Fibroblast of lung (primary cell): Measurements from ENCODE around the gene ITIH1. TPM values are rescaled to one million over a fixed set of nuclear protein-coding genes. Genes with fewer than 3 reads are reported as not detected.

ENCODE experiments used
- DNase-seq, 2 donors: peaks; one replicate each; pipeline versions ENCODE4 v3.0.0 to v3.0.0-alpha.2; 2010; ENCODE audit warnings: low read depth in 2 of 2
- H2AFZ ChIP-seq: 2 replicates; pipeline ENCODE4 v1.5.1; 2012; ENCODE audit warnings: low read length, control low read depth, inconsistent platforms
- H3K27ac ChIP-seq: 2 replicates; pipeline ENCODE4 v1.5.1; 2011; ENCODE audit warnings: low read length, control low read depth; ENCODE audit not compliant: insufficient read depth
- H3K27me3 ChIP-seq: 2 replicates; pipeline ENCODE4 v1.5.1; 2011; ENCODE audit warnings: mild to moderate bottlenecking, low read length; ENCODE audit not compliant: control insufficient read depth, insufficient read depth
- H3K36me3 ChIP-seq: 2 replicates; pipeline ENCODE4 v1.5.1; 2011; ENCODE audit warnings: low read length; ENCODE audit not compliant: control insufficient read depth, insufficient read depth
- H3K4me1 ChIP-seq: 2 replicates; pipeline ENCODE4 v1.5.1; 2011; ENCODE audit warnings: low read length; ENCODE audit not compliant: control insufficient read depth, insufficient read depth; ENCODE audit errors: extremely low read depth
- H3K4me2 ChIP-seq: 2 replicates; pipeline ENCODE4 v1.5.1; 2011; ENCODE audit warnings: low read length, control low read depth; ENCODE audit not compliant: insufficient read depth; ENCODE audit errors: extremely low read depth
- H3K4me3 ChIP-seq, 4 experiments: fragments of 200-600 bp in 1 of 4; sonication (generic) in 1 of 4; replicated peaks in 1 of 4; 2 replicates each; pipeline ENCODE4 v1.5.1; 2011 to 2016; ENCODE audit warnings: low read length in 4 of 4, low read depth in 3 of 4, mild to moderate bottlenecking in 3 of 4, control low read depth in 2 of 4, inconsistent platforms in 1 of 4, mixed read lengths in 1 of 4; ENCODE audit not compliant: insufficient read depth in 1 of 4; ENCODE audit errors: control extremely low read depth in 1 of 4
- H3K79me2 ChIP-seq: 2 replicates; pipeline ENCODE4 v1.5.1; 2012; ENCODE audit warnings: mild to moderate bottlenecking, low read length, inconsistent platforms; ENCODE audit not compliant: control insufficient read depth, insufficient read depth
- H3K9ac ChIP-seq: 2 replicates; pipeline ENCODE4 v1.5.1; 2011; ENCODE audit warnings: mild to moderate bottlenecking, low read length, control low read depth; ENCODE audit not compliant: insufficient read depth
- H3K9me3 ChIP-seq: 2 replicates; pipeline ENCODE4 v1.5.1; 2012; ENCODE audit warnings: low read depth, low read length; ENCODE audit not compliant: control insufficient read depth, insufficient read depth
- H4K20me1 ChIP-seq: 2 replicates; pipeline ENCODE4 v1.5.1; 2011; ENCODE audit warnings: low read length; ENCODE audit not compliant: control insufficient read depth, insufficient read depth; ENCODE audit errors: extremely low read depth
- EZH2 ChIP-seq: IDR thresholded peaks from 2 replicates; pipeline ENCODE4 v1.5.1; 2012; ENCODE audit warnings: low read length, control low read depth, mild to moderate bottlenecking; ENCODE audit errors: missing control alignments
- polyA plus RNA-seq, 2 donors: library from polyadenylated mRNA; depleted of rRNA in 1 of 2; stranded (reverse) in 1 of 2; unstranded in 1 of 2; fragments of >200 nt; gene quantifications; 2 replicates each; pipeline ENCODE4 v1.2.1, GENCODE V29; 2011 to 2012; ENCODE audit warnings: missing spikeins in 1 of 2
- total RNA-seq: library from RNA; depleted of rRNA; stranded (reverse); fragments of >200 nt; gene quantifications from 2 replicates; pipeline ENCODE4 v1.2.1, GENCODE V29; 2014
- TF ChIP-seq, protein P1 (sequence below), 2 donors: IDR thresholded peaks in 1 of 2; conservative IDR thresholded peaks in 1 of 2; 1 replicate in 1 of 2; 2 replicates in 1 of 2; pipeline ENCODE4 v1.5.1; 2011 to 2012; ENCODE audit warnings: low read length in 2 of 2, control low read depth in 1 of 2, inconsistent platforms in 1 of 2, low read depth in 1 of 2, mild to moderate bottlenecking in 1 of 2

ITIH1 gene
- total and polyA plus RNA-seq, 2 donors (not counting 1 experiment from before 2014, with no cell fraction given) = not detected

DNA sequence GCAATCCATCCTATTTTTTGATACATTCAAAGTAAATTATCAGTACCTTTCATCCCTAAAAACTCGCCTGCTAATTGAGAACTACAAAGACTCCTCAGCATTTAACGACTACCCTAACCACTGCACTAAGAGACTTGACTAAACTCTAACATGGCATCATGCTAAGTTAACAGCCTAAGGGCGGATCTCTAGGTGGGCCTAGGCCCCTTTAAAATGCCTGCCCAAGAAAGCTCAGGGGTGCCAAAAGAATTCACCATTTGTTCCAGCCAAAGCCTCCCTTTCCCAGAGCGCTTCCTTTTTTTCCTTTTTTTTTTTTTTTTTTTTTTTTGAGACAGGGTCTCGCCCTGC is 6.1 kb upstream of the ITIH1 start:
- Histone ChIP-seq H3K36me3 (no peaks in the 10 kb centered on the region), H3K79me2 (peaks cover 2% of the 10 kb centered on the region), H3K9ac (peak overlapping the region; percentile 74), H3K9me3 (no peaks in the 10 kb centered on the region), H3K27me3 (no peaks in the 10 kb centered on the region), H3K4me2 (peak overlapping the region; percentile 83), H3K27ac (peak overlapping the region; percentile 75), H2AFZ (peak overlapping the region; percentile 99), H3K4me3 (peak overlapping the region; percentile 73 to 92 (median 82)), H4K20me1 (no peaks in the 10 kb centered on the region), H3K4me1 (no peaks in the 10 kb centered on the region)
- no peak for DNase-seq
- no peak for TF ChIP-seq EZH2
- TF ChIP-seq, protein P1, sequence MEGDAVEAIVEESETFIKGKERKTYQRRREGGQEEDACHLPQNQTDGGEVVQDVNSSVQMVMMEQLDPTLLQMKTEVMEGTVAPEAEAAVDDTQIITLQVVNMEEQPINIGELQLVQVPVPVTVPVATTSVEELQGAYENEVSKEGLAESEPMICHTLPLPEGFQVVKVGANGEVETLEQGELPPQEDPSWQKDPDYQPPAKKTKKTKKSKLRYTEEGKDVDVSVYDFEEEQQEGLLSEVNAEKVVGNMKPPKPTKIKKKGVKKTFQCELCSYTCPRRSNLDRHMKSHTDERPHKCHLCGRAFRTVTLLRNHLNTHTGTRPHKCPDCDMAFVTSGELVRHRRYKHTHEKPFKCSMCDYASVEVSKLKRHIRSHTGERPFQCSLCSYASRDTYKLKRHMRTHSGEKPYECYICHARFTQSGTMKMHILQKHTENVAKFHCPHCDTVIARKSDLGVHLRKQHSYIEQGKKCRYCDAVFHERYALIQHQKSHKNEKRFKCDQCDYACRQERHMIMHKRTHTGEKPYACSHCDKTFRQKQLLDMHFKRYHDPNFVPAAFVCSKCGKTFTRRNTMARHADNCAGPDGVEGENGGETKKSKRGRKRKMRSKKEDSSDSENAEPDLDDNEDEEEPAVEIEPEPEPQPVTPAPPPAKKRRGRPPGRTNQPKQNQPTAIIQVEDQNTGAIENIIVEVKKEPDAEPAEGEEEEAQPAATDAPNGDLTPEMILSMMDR (conservative IDR thresholded peaks at IDR 0.05 in 1 of 2, IDR thresholded peaks at IDR 0.05 in 1 of 2; ENCODE audit: low read depth in 1 of 2, low read length in 2 of 2) = no peak

DNA sequence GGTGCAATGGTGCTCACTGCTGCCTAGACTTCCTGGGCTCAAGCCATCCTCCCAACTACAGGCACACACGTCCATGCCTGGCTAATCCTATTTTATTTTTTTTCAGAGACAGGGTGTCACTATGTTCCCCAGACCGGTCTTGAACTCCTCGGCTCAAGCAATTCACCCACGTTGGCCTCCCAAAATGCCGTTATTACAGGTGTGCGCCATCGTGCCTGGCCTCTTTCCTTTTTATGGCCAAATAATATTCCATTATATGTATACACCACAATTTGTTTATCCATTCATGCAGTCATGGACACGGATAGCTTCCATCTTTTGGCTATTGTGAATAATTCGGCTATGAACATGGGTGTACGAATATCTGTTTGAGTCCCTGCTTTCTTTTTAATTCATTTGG is 5.7 kb upstream of the ITIH1 start:
- Histone ChIP-seq H3K9ac (no peak overlapping the region), H3K79me2 (peaks cover 2% of the 10 kb centered on the region), H3K27ac (no peak overlapping the region), H3K36me3 (no peaks in the 10 kb centered on the region), H3K9me3 (no peaks in the 10 kb centered on the region), H3K4me1 (no peaks in the 10 kb centered on the region), H4K20me1 (no peaks in the 10 kb centered on the region), H2AFZ (peak overlapping the region; percentile 99), H3K27me3 (no peaks in the 10 kb centered on the region), H3K4me2 (peak overlapping the region; percentile 83), H3K4me3 (peak overlapping the region in 1 of 4 experiments; percentile 81)
- TF ChIP-seq EZH2 = no peak
- TF ChIP-seq, protein P1 (conservative IDR thresholded peaks at IDR 0.05 in 1 of 2, IDR thresholded peaks at IDR 0.05 in 1 of 2; ENCODE audit: low read depth in 1 of 2, low read length in 2 of 2) = no peak
- no peak for DNase-seq

DNA sequence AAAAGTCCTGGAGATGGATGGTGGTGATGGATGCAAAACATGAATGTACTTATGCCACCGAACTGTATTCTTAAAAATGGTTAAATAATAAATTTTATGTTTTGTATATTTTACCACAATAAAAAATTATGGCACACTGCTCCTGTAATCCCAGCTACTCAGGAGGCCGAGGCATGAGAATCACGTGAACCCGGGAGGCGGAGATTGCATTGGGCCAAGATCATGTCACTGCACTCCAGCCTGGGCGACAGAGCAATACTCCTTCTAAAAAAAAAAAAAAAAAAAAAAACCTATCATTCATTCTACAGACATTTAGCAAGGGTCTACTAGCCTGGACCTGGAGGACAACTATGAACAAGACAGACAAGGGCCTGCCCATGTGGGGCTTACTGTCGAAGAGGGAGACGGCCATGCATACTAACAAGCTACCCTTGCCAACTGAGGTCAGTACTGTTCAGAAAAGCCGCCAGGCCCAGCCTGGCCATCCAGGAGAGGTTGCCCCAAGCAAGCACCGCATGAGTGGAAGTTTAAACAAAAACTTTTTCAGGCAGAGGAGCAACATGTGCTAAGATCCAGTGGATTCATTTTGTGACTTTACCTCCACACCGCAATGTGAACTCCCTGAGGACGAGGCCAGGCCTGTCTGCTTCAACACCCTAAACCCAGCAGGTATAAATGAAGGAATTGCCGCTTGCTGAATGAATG is 3.9 kb upstream of the ITIH1 start:
- DNase-seq = no peak
- TF ChIP-seq EZH2 = no peak
- TF ChIP-seq, protein P1 (conservative IDR thresholded peaks at IDR 0.05 in 1 of 2, IDR thresholded peaks at IDR 0.05 in 1 of 2; ENCODE audit: low read depth in 1 of 2, low read length in 2 of 2) = no peak
- no peaks in the 10 kb centered on the region for H3K27me3 ChIP-seq
- H3K4me3 ChIP-seq = no peak overlapping the region
- H3K79me2 ChIP-seq = peaks cover 2% of the 10 kb centered on the region
- no peaks in the 10 kb centered on the region for H3K4me1 ChIP-seq
- H3K9me3 ChIP-seq = no peaks in the 10 kb centered on the region
- H3K9ac ChIP-seq = no peak overlapping the region
- no peaks in the 10 kb centered on the region for H4K20me1 ChIP-seq
- no peak overlapping the region for H3K27ac ChIP-seq
- no peak overlapping the region for H3K4me2 ChIP-seq
- H3K36me3 ChIP-seq = no peaks in the 10 kb centered on the region
- H2AFZ ChIP-seq = no peak overlapping the region
